AML-193 (cell line): ENCODE measurements around the gene PRKAG2.
"Not testable (repeated sequence)": the region's sequence is repeated elsewhere in the genome, so short reads cannot be mapped to it uniquely, and the experiment has no call there.

ENCODE experiments used
- DNase-seq, 2 experiments: peaks; one replicate each; lab custom pipeline; 2025; lab: John Stamatoyannopoulos, UW

Gene PRKAG2

GRCh38 chr7:151834271-151835035, 42.5 kb downstream of the PRKAG2 start:
- DNase-seq, result no peak

- DNase-seq, result no peak
These were observed 43.2 kb downstream of the PRKAG2 start for GRCh38 chr7:151833691-151834090.

- DNase-seq, result no peak
These were observed 43.7 kb downstream of the PRKAG2 start for GRCh38 chr7:151833213-151833651.

- no peak for DNase-seq
These were observed 44.3 kb downstream of the PRKAG2 start for GRCh38 chr7:151832656-151833055.

GRCh38 chr7:151832138-151832537, 44.8 kb downstream of the PRKAG2 start:
- DNase-seq, result no peak

- DNase-seq, result no peak
These were observed 45.3 kb downstream of the PRKAG2 start for GRCh38 chr7:151831606-151832005.

- DNase-seq, result no peak
These were observed 46.6 kb downstream of the PRKAG2 start for GRCh38 chr7:151830121-151830830.

- no peak for DNase-seq
These were observed 47.2 kb downstream of the PRKAG2 start for GRCh38 chr7:151829707-151830106.

- DNase-seq, result no peak
These were observed 49.3 kb downstream of the PRKAG2 start for GRCh38 chr7:151827620-151828019.

GRCh38 chr7:151826316-151826715, 50.6 kb downstream of the PRKAG2 start:
- DNase-seq, result not testable (repeated sequence)

GRCh38 chr7:151825721-151826120, 51.2 kb downstream of the PRKAG2 start:
- DNase-seq, result no peak

GRCh38 chr7:151824373-151824933, 52.5 kb downstream of the PRKAG2 start:
- DNase-seq, result no peak

- DNase-seq, result no peak
These were observed 53.1 kb downstream of the PRKAG2 start for GRCh38 chr7:151823566-151824372.

GRCh38 chr7:151822541-151823181, 54.3 kb downstream of the PRKAG2 start:
- DNase-seq, result no peak

- DNase-seq, result no peak
These were observed 54.9 kb downstream of the PRKAG2 start for GRCh38 chr7:151821806-151822540.

GRCh38 chr7:151821226-151821625, 55.7 kb downstream of the PRKAG2 start:
- DNase-seq, result no peak

GRCh38 chr7:151820491-151821105, 56.3 kb downstream of the PRKAG2 start:
- DNase-seq, result no peak

GRCh38 chr7:151819866-151820265, 57.0 kb downstream of the PRKAG2 start:
- DNase-seq, result no peak

GRCh38 chr7:151818674-151819519, 58.0 kb downstream of the PRKAG2 start:
- DNase-seq, result no peak
